Calu3 (cell line): ENCODE results near the gene POLR2I. TPM values are rescaled to one million over a fixed set of nuclear protein-coding genes. Genes with fewer than 3 reads are reported as not detected.

Experiments used
- Bru-seq: library from RNA; stranded (reverse); fragments of 400-500 nt; gene quantifications from one replicate; lab custom pipeline; 2021; lab: Mats Ljungman, UMichigan
- BruChase-seq, 2 experiments: library from RNA; stranded (reverse); fragments of 400-500 nt; gene quantifications; one replicate each; lab custom pipeline; 2021; lab: Mats Ljungman, UMichigan
- BruUV-seq: library from RNA; stranded (reverse); fragments of 400-500 nt; replicated peaks from 2 replicates; lab custom pipeline; 2021; lab: Mats Ljungman, UMichigan
- CTCF ChIA-PET: fragments of 300-600 bp; sonication (Branson Sonifier 250); formaldehyde crosslinking; loops from one replicate; lab custom pipeline; 2022; ENCODE audit warnings: antibody characterized with exemption; lab: Charles Lee
- DNase-seq: peaks from one replicate; pipeline ENCODE4 v3.0.0; 2022
- H3K27ac Mint-ChIP-seq: one replicate; pipeline ENCODE4 v1.8.0; 2022; ENCODE audit warnings: mixed read lengths; ENCODE audit not compliant: unreplicated experiment
- H3K27me3 Mint-ChIP-seq: one replicate; pipeline ENCODE4 v1.8.0; 2022; ENCODE audit warnings: mixed read lengths; ENCODE audit not compliant: unreplicated experiment
- H3K36me3 Mint-ChIP-seq: one replicate; pipeline ENCODE4 v1.8.0; 2022; ENCODE audit warnings: mild to moderate bottlenecking, moderate library complexity, mixed read lengths; ENCODE audit not compliant: insufficient read depth, unreplicated experiment
- H3K4me1 Mint-ChIP-seq: one replicate; pipeline ENCODE4 v1.8.0; 2022; ENCODE audit warnings: mild to moderate bottlenecking, low read depth, mixed read lengths; ENCODE audit not compliant: unreplicated experiment
- H3K4me3 Mint-ChIP-seq: one replicate; pipeline ENCODE4 v1.8.0; 2022; ENCODE audit warnings: mild to moderate bottlenecking, low read depth, moderate library complexity, mixed read lengths; ENCODE audit not compliant: unreplicated experiment
- H3K9me3 Mint-ChIP-seq: one replicate; pipeline ENCODE4 v1.8.0; 2022; ENCODE audit warnings: low read depth, mixed read lengths; ENCODE audit not compliant: unreplicated experiment
- CTCF ChIP-seq: fragments of 200-600 bp; IDR thresholded peaks from one replicate; pipeline ENCODE4 v1.8.0; 2022; ENCODE audit warnings: antibody characterized with exemption; ENCODE audit not compliant: unreplicated experiment
- intact Hi-C: fragments of 100-400 bp; cut with micrococcal nuclease; formaldehyde crosslinking; loops from one replicate; pipeline ENCODE4 v1.10.0; 2022; ENCODE audit not compliant: unreplicated experiment
- long read RNA-seq: library from polyadenylated mRNA; stranded (forward); transcript quantifications from one replicate; pipeline ENCODE4 v2.0.0, GENCODE V29; 2022
- total RNA-seq: library from RNA; stranded (reverse); gene quantifications from 2 replicates; pipeline ENCODE4 v1.2.3, GENCODE V29; 2022

POLR2I gene
- 91.6 and 92.2 TPM in 2 replicates for total RNA-seq
- Bru-seq, nascent RNA: percentile 65 among the genes with signal in this experiment
- percentile 88 among the genes with signal in this experiment for BruChase-seq, experiment 1, labeled RNA remaining after a 6-hour chase
- BruChase-seq, experiment 2, labeled RNA remaining after a 2-hour chase: percentile 72 among the genes with signal in this experiment
- long read RNA-seq, transcript POLR2I-201 (6 exons, 913 nt): major isoform, 126 of 156 reads
- long read RNA-seq, transcript POLR2I-206 (5 exons, 542 nt): minor isoform, 14 of 156 reads
- long read RNA-seq, partial matches to known transcripts: 6 of 156 reads
- long read RNA-seq, other reads (novel, unspliced or antisense): 4 of 156 reads

- TF ChIP-seq CTCF: no peak
- CTCF ChIA-PET: interaction anchor here (0.5 to 1.1 kb wide), 10 partner anchors 13 to 437 kb away, joined by 3 to 9 read pairs (median 4); partner anchors contain the start of genes ALKBH6 and THAP8
- peaks cover 38% of the 10 kb centered on the region for H3K4me1 Mint-ChIP-seq
- peak within 1 kb of the TSS; percentile 90 for H3K4me3 Mint-ChIP-seq
- H3K27me3 Mint-ChIP-seq: peaks cover 12% of the 10 kb centered on the region
- intact Hi-C loops: loop anchor here (1.0 kb wide), 1 partner anchor 22 kb away; no protein-coding TSS in a partner anchor
- no peaks in the 10 kb centered on the region for H3K9me3 Mint-ChIP-seq
- peak within 1 kb of the TSS; percentile 99 for H3K27ac Mint-ChIP-seq
- H3K36me3 Mint-ChIP-seq: peaks cover 67% of the 10 kb centered on the region
- BruUV-seq: no TSS peak
- peak; percentile 99 for DNase-seq
Measured at GRCh38 chr19:36114721-36115452, at the start of gene POLR2I. POLR2I (minus strand) TSS chr19:36114875; CDS start chr19:36114856, 19 bp downstream.

- Mint-ChIP-seq H3K4me3 (no peak overlapping the region), H3K36me3 (peaks cover 66% of the 10 kb centered on the region), H3K27ac (no peak overlapping the region), H3K9me3 (no peaks in the 10 kb centered on the region), H3K27me3 (no peaks in the 10 kb centered on the region), H3K4me1 (no peaks in the 10 kb centered on the region)
- no peak for TF ChIP-seq CTCF
- DNase-seq: no peak
- CTCF ChIA-PET: no interaction called here
- BruUV-seq: no TSS peak
- intact Hi-C loops: no loop called here
Measured at GRCh38 chr19:36163813-36164212, 49.1 kb upstream of the POLR2I start.

GRCh38 chr19:36160821-36161596 is 46.3 kb upstream of the POLR2I start:
- DNase-seq: no peak
- CTCF ChIA-PET: no interaction called here
- intact Hi-C loops: no loop called here
- H3K27ac Mint-ChIP-seq: no peak overlapping the region
- no TSS peak for BruUV-seq
- no peak for TF ChIP-seq CTCF
- peaks cover 15% of the 10 kb centered on the region for H3K4me1 Mint-ChIP-seq
- H3K9me3 Mint-ChIP-seq: no peaks in the 10 kb centered on the region
- H3K4me3 Mint-ChIP-seq: no peak overlapping the region
- H3K36me3 Mint-ChIP-seq: peaks cover 65% of the 10 kb centered on the region
- no peaks in the 10 kb centered on the region for H3K27me3 Mint-ChIP-seq

- Mint-ChIP-seq H3K9me3 (no peaks in the 10 kb centered on the region), H3K4me3 (no peak overlapping the region), H3K27me3 (no peaks in the 10 kb centered on the region), H3K27ac (no peak overlapping the region), H3K36me3 (peaks cover 55% of the 10 kb centered on the region), H3K4me1 (peaks cover 18% of the 10 kb centered on the region)
- BruUV-seq: no TSS peak
- CTCF ChIA-PET: interaction anchor here (1.6 kb wide), 1 partner anchor 17 kb away, joined by 6 read pairs; no protein-coding TSS in a partner anchor
- no peak for DNase-seq
- TF ChIP-seq CTCF: no peak
- intact Hi-C loops: no loop called here
Measured at GRCh38 chr19:36153126-36153525, 38.5 kb upstream of the POLR2I start.
